PC-3 (cell line): ENCODE results near the gene IL36B.

Experiments
- EZH2 ChIP-seq: fragments of 300-600 bp; sonication (generic); IDR thresholded peaks from one replicate; pipeline ENCODE4 v1.6.1; 2017; ENCODE audit warnings: antibody characterized with exemption, mild to moderate bottlenecking, low read length; ENCODE audit not compliant: unreplicated experiment
- TF ChIP-seq, protein P1 (sequence below): fragments of 300-600 bp; sonication (generic); conservative IDR thresholded peaks from 2 replicates; pipeline ENCODE4 v1.5.1; 2017; ENCODE audit warnings: antibody characterized with exemption, low read depth, mild to moderate bottlenecking, low read length

DNA sequence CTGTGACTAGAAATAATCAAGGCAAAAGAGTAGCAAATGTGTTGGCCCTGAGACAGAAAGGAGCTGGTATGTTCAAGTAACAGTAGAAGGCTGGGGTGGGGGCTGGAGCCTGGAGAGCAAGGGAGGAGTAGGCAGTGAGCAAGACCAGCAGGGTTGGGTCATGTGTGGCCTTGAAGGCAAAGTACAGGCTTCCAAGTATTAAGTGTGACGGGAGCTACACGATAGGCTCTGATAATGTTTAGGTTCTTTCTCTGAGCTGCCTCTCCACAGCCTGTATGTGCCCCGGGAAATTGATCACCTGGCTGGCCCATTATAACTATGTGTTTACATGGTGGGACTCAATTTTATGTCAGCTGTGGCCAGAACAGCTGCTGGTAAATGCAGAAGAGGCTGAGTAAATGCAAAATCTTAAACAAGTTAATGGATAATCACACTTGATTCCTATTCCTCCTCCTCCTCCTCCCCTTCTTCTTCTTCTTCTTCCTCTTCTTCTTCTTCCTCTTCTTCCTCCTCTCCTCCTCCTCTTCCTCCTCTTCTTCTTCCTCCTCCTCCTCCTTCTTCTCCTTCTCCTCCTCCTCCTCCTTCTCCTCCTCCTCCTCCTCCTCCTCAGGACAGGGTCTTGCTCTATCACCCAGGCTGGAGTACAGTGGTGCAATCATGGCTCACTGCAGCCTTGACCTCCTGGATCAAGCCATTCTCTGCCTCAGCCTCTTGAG is 24.4 kb upstream of the IL36B start:
- TF ChIP-seq, protein P1, sequence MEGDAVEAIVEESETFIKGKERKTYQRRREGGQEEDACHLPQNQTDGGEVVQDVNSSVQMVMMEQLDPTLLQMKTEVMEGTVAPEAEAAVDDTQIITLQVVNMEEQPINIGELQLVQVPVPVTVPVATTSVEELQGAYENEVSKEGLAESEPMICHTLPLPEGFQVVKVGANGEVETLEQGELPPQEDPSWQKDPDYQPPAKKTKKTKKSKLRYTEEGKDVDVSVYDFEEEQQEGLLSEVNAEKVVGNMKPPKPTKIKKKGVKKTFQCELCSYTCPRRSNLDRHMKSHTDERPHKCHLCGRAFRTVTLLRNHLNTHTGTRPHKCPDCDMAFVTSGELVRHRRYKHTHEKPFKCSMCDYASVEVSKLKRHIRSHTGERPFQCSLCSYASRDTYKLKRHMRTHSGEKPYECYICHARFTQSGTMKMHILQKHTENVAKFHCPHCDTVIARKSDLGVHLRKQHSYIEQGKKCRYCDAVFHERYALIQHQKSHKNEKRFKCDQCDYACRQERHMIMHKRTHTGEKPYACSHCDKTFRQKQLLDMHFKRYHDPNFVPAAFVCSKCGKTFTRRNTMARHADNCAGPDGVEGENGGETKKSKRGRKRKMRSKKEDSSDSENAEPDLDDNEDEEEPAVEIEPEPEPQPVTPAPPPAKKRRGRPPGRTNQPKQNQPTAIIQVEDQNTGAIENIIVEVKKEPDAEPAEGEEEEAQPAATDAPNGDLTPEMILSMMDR: no peak
- no peak for TF ChIP-seq EZH2
